Cardiac atrium fibroblast (primary cell): Measurements from ENCODE around the gene TMEM151A. TPM values are rescaled to one million over a fixed set of nuclear protein-coding genes. Genes with fewer than 3 reads are reported as not detected.

Experiments
- total RNA-seq: library from RNA; depleted of rRNA; stranded (reverse); fragments of >200 nt; gene quantifications from 2 replicates; pipeline ENCODE4 v1.2.3, GENCODE V29; 2015

TMEM151A gene
- total RNA-seq = 0.54 and 1.5 TPM in 2 replicates

GRCh38 chr11:66291706-66292542 lies at the start of gene TMEM151A:
Gene TMEM151A (plus strand): TSS chr11:66291894. CDS start chr11:66292014, 120 bp downstream.

GRCh38 chr11:66268244-66268951 lies 23.3 kb upstream of the TMEM151A start, which contains the start of gene RAB1B:
Gene RAB1B (plus strand): TSS chr11:66268639. CDS start chr11:66268680, 41 bp downstream.

GRCh38 chr11:66277471-66278362 lies 14.0 kb upstream of the TMEM151A start, which contains the start of gene CNIH2:
Gene CNIH2 (plus strand): TSS chr11:66278175. CDS start chr11:66278457, 282 bp downstream.

GRCh38 chr11:66288671-66289547 lies 2.8 kb upstream of the TMEM151A start, which contains the start of gene YIF1A:
Gene YIF1A (minus strand): TSS chr11:66289143. CDS start chr11:66288985, 158 bp downstream.

GRCh38 chr11:66316849-66317251 lies 25.2 kb downstream of the TMEM151A start, which contains the start of gene CD248:
Gene CD248 (minus strand): TSS chr11:66317044. CDS start chr11:66317027, 17 bp downstream.

GRCh38 chr11:66336234-66337102 lies 44.8 kb downstream of the TMEM151A start, which contains the start of gene RIN1:
Gene RIN1 (minus strand): TSS chr11:66336434. CDS start chr11:66336402, 32 bp downstream.

GRCh38 chr11:66344550-66345315 lies 53.0 kb downstream of the TMEM151A start, which contains the start of gene BRMS1:
Gene BRMS1 (minus strand): TSS chr11:66345104. CDS start chr11:66342234, 2,870 bp downstream.

Other genes with a start within 250 kb of the TMEM151A start
- not detected in 2 replicates for gene GAL3ST3, start 242.7 kb upstream of the TMEM151A start, total RNA-seq
- gene SF3B2, start 239.5 kb upstream of the TMEM151A start, total RNA-seq = 103 and 107 TPM in 2 replicates
- 40.3 and 48.8 TPM in 2 replicates for gene PACS1, start 221.6 kb upstream of the TMEM151A start, total RNA-seq
- 12.3 and 15.0 TPM in 2 replicates for gene KLC2, start 34.2 kb upstream of the TMEM151A start, total RNA-seq
- gene RAB1B, start 23.3 kb upstream of the TMEM151A start, total RNA-seq = 147 and 156 TPM in 2 replicates
- gene CNIH2, start 13.7 kb upstream of the TMEM151A start, total RNA-seq = not detected in 2 replicates
- gene YIF1A, start 2.8 kb upstream of the TMEM151A start, total RNA-seq = 199 and 214 TPM in 2 replicates
- gene CD248, start 25.1 kb downstream of the TMEM151A start, total RNA-seq = 126 and 180 TPM in 2 replicates
- 12.8 and 30.0 TPM in 2 replicates for gene RIN1, start 44.5 kb downstream of the TMEM151A start, total RNA-seq
- 40.8 and 46.5 TPM in 2 replicates for gene BRMS1, start 53.2 kb downstream of the TMEM151A start, total RNA-seq
- gene B4GAT1, start 55.7 kb downstream of the TMEM151A start, total RNA-seq = 23.7 and 28.2 TPM in 2 replicates
- gene SLC29A2, start 79.9 kb downstream of the TMEM151A start, total RNA-seq = not detected in 2 replicates
- not detected in 2 replicates for gene NPAS4, start 129.1 kb downstream of the TMEM151A start, total RNA-seq
- 24.1 and 36.6 TPM in 2 replicates for gene MRPL11, start 147.0 kb downstream of the TMEM151A start, total RNA-seq
- 8.5 and 9.9 TPM in 2 replicates for gene PELI3, start 175.0 kb downstream of the TMEM151A start, total RNA-seq
- 43.9 and 68.2 TPM in 2 replicates for gene DPP3, start 188.5 kb downstream of the TMEM151A start, total RNA-seq
- 20.4 and 28.7 TPM in 2 replicates for gene BBS1, start 218.7 kb downstream of the TMEM151A start, total RNA-seq